HTERT RPE-1 (cell line): ENCODE measurements around the gene TMEM53.

ENCODE experiments used
- in situ Hi-C: fragments of 300-500 bp; cut with MboI; formaldehyde crosslinking; loops from 4 replicates; pipeline ENCODE4 v1.14.3; 2020; ENCODE audit warnings: low sequenced_read_pairs

TMEM53 gene

GRCh38 chr1:44674113-44675000 lies at the start of gene TMEM53, which contains the start of gene ARMH1:
TSS of gene TMEM53 (minus strand) at chr1:44674481. CDS start at chr1:44674391, 90 bp downstream.
TSS of gene ARMH1 (plus strand) at chr1:44674714. CDS start at chr1:44689698, 14,984 bp downstream.
- in situ Hi-C loops, result no loop called here

GRCh38 chr1:44723496-44724295 lies 49.4 kb upstream of the TMEM53 start:
- in situ Hi-C loops, result no loop called here

GRCh38 chr1:44723064-44723463 lies 48.8 kb upstream of the TMEM53 start:
- in situ Hi-C loops, result no loop called here

GRCh38 chr1:44721485-44722361 lies 47.4 kb upstream of the TMEM53 start:
- in situ Hi-C loops, result no loop called here

- in situ Hi-C loops, result no loop called here
These were observed 46.0 kb upstream of the TMEM53 start for GRCh38 chr1:44720281-44720680.

- in situ Hi-C loops, result no loop called here
These were observed 45.0 kb upstream of the TMEM53 start for GRCh38 chr1:44719318-44719717.

GRCh38 chr1:44718091-44718490 lies 43.8 kb upstream of the TMEM53 start:
- in situ Hi-C loops, result no loop called here

GRCh38 chr1:44717653-44718052 lies 43.4 kb upstream of the TMEM53 start:
- in situ Hi-C loops, result no loop called here

- in situ Hi-C loops, result no loop called here
These were observed 42.9 kb upstream of the TMEM53 start for GRCh38 chr1:44717156-44717555.

GRCh38 chr1:44714944-44715571 lies 40.8 kb upstream of the TMEM53 start:
- in situ Hi-C loops, result no loop called here

GRCh38 chr1:44714532-44714931 lies 40.3 kb upstream of the TMEM53 start:
- in situ Hi-C loops, result no loop called here

GRCh38 chr1:44713321-44713781 lies 39.1 kb upstream of the TMEM53 start:
- in situ Hi-C loops, result no loop called here

- in situ Hi-C loops, result no loop called here
These were observed 33.9 kb upstream of the TMEM53 start for GRCh38 chr1:44707959-44708831.

- in situ Hi-C loops, result no loop called here
These were observed 33.0 kb upstream of the TMEM53 start for GRCh38 chr1:44707112-44707881.

- in situ Hi-C loops, result no loop called here
These were observed 31.7 kb upstream of the TMEM53 start for GRCh38 chr1:44705938-44706337.

- in situ Hi-C loops, result no loop called here
These were observed 31.2 kb upstream of the TMEM53 start for GRCh38 chr1:44705470-44705869.

- in situ Hi-C loops, result no loop called here
These were observed 26.9 kb upstream of the TMEM53 start for GRCh38 chr1:44701141-44701573.

GRCh38 chr1:44700573-44700972 lies 26.3 kb upstream of the TMEM53 start:
- in situ Hi-C loops, result no loop called here
